SK-N-SH (cell line): ENCODE measurements around the gene INTS6L.

Experiments
- EP300 ChIP-seq, 2 experiments: IDR thresholded peaks; 2 replicates each; pipeline versions ENCODE4 v1.4.0 to v1.6.1; 2012; ENCODE audit warnings: borderline replicate concordance in 1 of 2, low read depth in 1 of 2, low read length in 1 of 2
- EZH2phosphoT487 ChIP-seq: fragments of 200-600 bp; sonication (generic); IDR thresholded peaks from 2 replicates; pipeline ENCODE4 v1.6.1; 2017; ENCODE audit warnings: low read depth, mixed run types, mild to moderate bottlenecking, antibody characterized with exemption, moderate library complexity, borderline replicate concordance
- POLR2AphosphoS5 ChIP-seq: IDR thresholded peaks from 2 replicates; pipeline ENCODE4 v1.6.1; 2012; ENCODE audit warnings: low read depth, low read length
- RFX5 ChIP-seq: IDR thresholded peaks from 2 replicates; pipeline ENCODE4 v1.6.1; 2012; ENCODE audit warnings: mild to moderate bottlenecking, improper control_type of control experiment, low read length
- RXRA ChIP-seq: IDR thresholded peaks from 2 replicates; pipeline ENCODE4 v1.4.0; 2012; ENCODE audit warnings: low read depth, mild to moderate bottlenecking, borderline replicate concordance
- SMC3 ChIP-seq: IDR thresholded peaks from 2 replicates; pipeline ENCODE4 v1.6.1; 2012; ENCODE audit warnings: low read depth, low read length, improper control_type of control experiment
- TAF1 ChIP-seq: IDR thresholded peaks from 2 replicates; pipeline ENCODE4 v1.6.1; 2012; ENCODE audit warnings: low read depth, mild to moderate bottlenecking, low read length, moderate library complexity, borderline replicate concordance
- TCF12 ChIP-seq: IDR thresholded peaks from 2 replicates; pipeline ENCODE4 v1.4.0; 2012
- TF ChIP-seq, protein P1 (sequence below): fragments of 200-600 bp; sonication (generic); IDR thresholded peaks from 2 replicates; pipeline ENCODE4 v1.6.1; 2017; ENCODE audit warnings: antibody characterized with exemption, mild to moderate bottlenecking, moderate library complexity

DNA sequence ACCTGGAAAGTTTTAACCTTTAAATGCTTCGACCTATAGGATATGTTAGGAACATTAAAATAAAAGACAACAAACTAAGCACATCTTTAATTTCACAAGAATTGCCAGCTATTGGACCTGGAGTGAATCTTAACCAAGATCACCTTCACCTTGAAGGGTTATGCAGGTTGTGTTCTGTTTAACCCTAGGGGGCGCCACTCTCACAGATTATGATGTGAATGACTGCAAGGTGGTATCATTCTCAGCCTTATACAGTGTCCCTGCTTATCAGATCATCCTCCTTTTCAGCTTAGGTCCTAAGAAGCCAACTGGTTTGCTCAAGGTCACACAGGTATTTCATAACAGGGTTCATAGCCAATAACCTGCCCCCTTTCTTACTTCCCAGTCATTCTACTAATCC is 23.5 kb downstream of the INTS6L start:
- TF ChIP-seq TAF1 (no peak), SMC3 (no peak), RXRA (no peak), TCF12 (no peak), EZH2phosphoT487 (no peak), RFX5 (no peak), POLR2AphosphoS5 (no peak), EP300 (IDR thresholded peaks at IDR 0.05; ENCODE audit: borderline replicate concordance in 1 of 2, low read depth in 1 of 2, low read length in 1 of 2) (no peak)
- TF ChIP-seq, protein P1, sequence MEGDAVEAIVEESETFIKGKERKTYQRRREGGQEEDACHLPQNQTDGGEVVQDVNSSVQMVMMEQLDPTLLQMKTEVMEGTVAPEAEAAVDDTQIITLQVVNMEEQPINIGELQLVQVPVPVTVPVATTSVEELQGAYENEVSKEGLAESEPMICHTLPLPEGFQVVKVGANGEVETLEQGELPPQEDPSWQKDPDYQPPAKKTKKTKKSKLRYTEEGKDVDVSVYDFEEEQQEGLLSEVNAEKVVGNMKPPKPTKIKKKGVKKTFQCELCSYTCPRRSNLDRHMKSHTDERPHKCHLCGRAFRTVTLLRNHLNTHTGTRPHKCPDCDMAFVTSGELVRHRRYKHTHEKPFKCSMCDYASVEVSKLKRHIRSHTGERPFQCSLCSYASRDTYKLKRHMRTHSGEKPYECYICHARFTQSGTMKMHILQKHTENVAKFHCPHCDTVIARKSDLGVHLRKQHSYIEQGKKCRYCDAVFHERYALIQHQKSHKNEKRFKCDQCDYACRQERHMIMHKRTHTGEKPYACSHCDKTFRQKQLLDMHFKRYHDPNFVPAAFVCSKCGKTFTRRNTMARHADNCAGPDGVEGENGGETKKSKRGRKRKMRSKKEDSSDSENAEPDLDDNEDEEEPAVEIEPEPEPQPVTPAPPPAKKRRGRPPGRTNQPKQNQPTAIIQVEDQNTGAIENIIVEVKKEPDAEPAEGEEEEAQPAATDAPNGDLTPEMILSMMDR: peak; percentile 40
